ENCODE results near the gene CINP.
A peak's percentile ranks its signal among the peaks of the same experiment; 100 is the strongest.

The CINP gene

GRCh38 chr14:102323102-102323501 is 39.6 kb downstream of the CINP start:
- peak; percentile 76 for DNase-seq (ENCODE audit: low read depth)
- TF ChIP-seq MYC (IDR thresholded peaks at IDR 0.05; ENCODE audit: low read depth, low read length) (no peak), CTCF (IDR thresholded peaks at IDR 0.05; ENCODE audit: low read depth, low read length) (peak; percentile 80), POLR2A (IDR thresholded peaks at IDR 0.05; ENCODE audit: extremely low read depth, insufficient read length) (no peak), MAX (IDR thresholded peaks at IDR 0.05; ENCODE audit: low read depth, low read length) (no peak)
- H3K4me3 ChIP-seq (ENCODE audit: low read depth, low read length): no peak overlapping the region

- TF ChIP-seq POLR2A (IDR thresholded peaks at IDR 0.05; ENCODE audit: extremely low read depth, insufficient read length) (no peak), CTCF (IDR thresholded peaks at IDR 0.05; ENCODE audit: low read depth, low read length) (no peak), MAX (IDR thresholded peaks at IDR 0.05; ENCODE audit: low read depth, low read length) (no peak), MYC (IDR thresholded peaks at IDR 0.05; ENCODE audit: low read depth, low read length) (no peak)
- H3K4me3 ChIP-seq (ENCODE audit: low read depth, low read length): no peak overlapping the region
- no peak for DNase-seq (ENCODE audit: low read depth)
Observed at GRCh38 chr14:102321456-102322422, 41.0 kb downstream of the CINP start.

GRCh38 chr14:102320671-102321455 is 41.8 kb downstream of the CINP start:
- peak overlapping the region; percentile 75 for H3K4me3 ChIP-seq (ENCODE audit: low read depth, low read length)

GRCh38 chr14:102320033-102320660 is 42.5 kb downstream of the CINP start:
- DNase-seq (ENCODE audit: low read depth): peak; percentile 57
- peak overlapping the region; percentile 75 for H3K4me3 ChIP-seq (ENCODE audit: low read depth, low read length)
- TF ChIP-seq CTCF (IDR thresholded peaks at IDR 0.05; ENCODE audit: low read depth, low read length) (no peak), MYC (IDR thresholded peaks at IDR 0.05; ENCODE audit: low read depth, low read length) (no peak), POLR2A (IDR thresholded peaks at IDR 0.05; ENCODE audit: extremely low read depth, insufficient read length) (no peak), MAX (IDR thresholded peaks at IDR 0.05; ENCODE audit: low read depth, low read length) (no peak)

More at GRCh38 chr14:102320671-102321455, 41.8 kb downstream of the CINP start:
- no peak for TF ChIP-seq CTCF (IDR thresholded peaks at IDR 0.05; ENCODE audit: low read depth, low read length)
- no peak for TF ChIP-seq POLR2A (IDR thresholded peaks at IDR 0.05; ENCODE audit: extremely low read depth, insufficient read length)
- no peak for TF ChIP-seq MAX (IDR thresholded peaks at IDR 0.05; ENCODE audit: low read depth, low read length)
- no peak for TF ChIP-seq MYC (IDR thresholded peaks at IDR 0.05; ENCODE audit: low read depth, low read length)
- DNase-seq (ENCODE audit: low read depth): no peak

- peak within 1 kb of the TSS; percentile 78 for H3K4me3 ChIP-seq (ENCODE audit: low read depth, low read length)
- peak; percentile 67 for TF ChIP-seq MYC (IDR thresholded peaks at IDR 0.05; ENCODE audit: low read depth, low read length)
- TF ChIP-seq CTCF (IDR thresholded peaks at IDR 0.05; ENCODE audit: low read depth, low read length): no peak
- TF ChIP-seq POLR2A (IDR thresholded peaks at IDR 0.05; ENCODE audit: extremely low read depth, insufficient read length): peak; percentile 30
- TF ChIP-seq MAX (IDR thresholded peaks at IDR 0.05; ENCODE audit: low read depth, low read length): peak; percentile 56; the same call in 1 of the 2 replicates
- DNase-seq (ENCODE audit: low read depth): peak; percentile 90
Observed at GRCh38 chr14:102319351-102320032, 43.2 kb downstream of the CINP start, which contains the start of gene ZNF839. Gene ZNF839, plus strand, starts transcription at chr14:102319746. Its CDS starts 20 bp downstream, at chr14:102319766.
